ENCODE data around the gene TSSK6.
"Not testable (repeated sequence)": the region's sequence is repeated elsewhere in the genome, so short reads cannot be mapped to it uniquely, and the experiment has no call there.

Gene TSSK6

GRCh38 chr19:19480688-19481087 is 34.7 kb downstream of the TSSK6 start:
- DNase-seq (ENCODE audit: low read depth, low spot score) = no peak
- TF ChIP-seq, protein P1, sequence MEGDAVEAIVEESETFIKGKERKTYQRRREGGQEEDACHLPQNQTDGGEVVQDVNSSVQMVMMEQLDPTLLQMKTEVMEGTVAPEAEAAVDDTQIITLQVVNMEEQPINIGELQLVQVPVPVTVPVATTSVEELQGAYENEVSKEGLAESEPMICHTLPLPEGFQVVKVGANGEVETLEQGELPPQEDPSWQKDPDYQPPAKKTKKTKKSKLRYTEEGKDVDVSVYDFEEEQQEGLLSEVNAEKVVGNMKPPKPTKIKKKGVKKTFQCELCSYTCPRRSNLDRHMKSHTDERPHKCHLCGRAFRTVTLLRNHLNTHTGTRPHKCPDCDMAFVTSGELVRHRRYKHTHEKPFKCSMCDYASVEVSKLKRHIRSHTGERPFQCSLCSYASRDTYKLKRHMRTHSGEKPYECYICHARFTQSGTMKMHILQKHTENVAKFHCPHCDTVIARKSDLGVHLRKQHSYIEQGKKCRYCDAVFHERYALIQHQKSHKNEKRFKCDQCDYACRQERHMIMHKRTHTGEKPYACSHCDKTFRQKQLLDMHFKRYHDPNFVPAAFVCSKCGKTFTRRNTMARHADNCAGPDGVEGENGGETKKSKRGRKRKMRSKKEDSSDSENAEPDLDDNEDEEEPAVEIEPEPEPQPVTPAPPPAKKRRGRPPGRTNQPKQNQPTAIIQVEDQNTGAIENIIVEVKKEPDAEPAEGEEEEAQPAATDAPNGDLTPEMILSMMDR (IDR thresholded peaks at IDR 0.05; ENCODE audit: insufficient read depth, low read length, missing control alignments) = no peak
- ChIA-PET CTCF (interaction anchor here (1.3 to 3.9 kb wide), 2 partner anchors 10 to 119 kb away, joined by 3 to 31 read pairs; no protein-coding TSS in a partner anchor), POLR2A (no interaction called here)
- H3K4me3 ChIP-seq (ENCODE audit: low read depth, low read length) = no peak overlapping the region

DNA sequence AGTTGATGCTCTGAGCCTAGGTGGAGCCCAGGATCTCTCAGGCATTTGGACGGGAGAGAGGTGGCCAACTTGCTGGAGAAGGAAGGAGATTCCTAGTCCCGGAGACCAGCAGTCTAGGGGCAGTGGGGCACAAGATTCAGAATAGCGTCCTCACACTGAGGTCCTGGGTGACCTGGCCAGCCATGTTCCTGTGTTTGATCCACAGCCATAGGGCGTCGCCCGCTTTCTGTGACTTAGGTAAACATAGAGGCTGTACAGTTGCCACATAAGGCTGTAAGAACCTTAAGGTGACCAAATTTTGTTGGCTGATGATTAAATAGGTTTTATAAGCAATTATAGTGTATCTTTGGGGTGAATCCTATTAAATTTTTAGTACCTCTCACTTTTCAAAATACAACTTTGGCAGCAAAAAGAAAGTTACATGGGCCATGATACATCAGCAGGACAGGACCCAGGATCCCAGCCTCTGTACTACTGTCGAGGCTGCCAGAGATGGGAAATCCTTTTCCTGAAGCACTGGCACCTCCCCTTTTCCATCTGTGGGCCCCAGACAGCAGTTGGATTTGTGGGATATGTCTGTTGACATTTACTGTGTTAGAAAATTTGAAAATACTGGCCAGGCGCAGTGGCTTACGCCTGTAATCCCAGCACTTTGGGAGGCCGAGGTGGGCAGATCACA is 37.5 kb downstream of the TSSK6 start:
- DNase-seq (ENCODE audit: low read depth, low spot score) = no peak
- TF ChIP-seq, protein P1 (IDR thresholded peaks at IDR 0.05; ENCODE audit: insufficient read depth, low read length, missing control alignments) = no peak
- H3K4me3 ChIP-seq (ENCODE audit: low read depth, low read length) = no peak overlapping the region
- CTCF ChIA-PET = interaction anchor here (2.7 to 3.3 kb wide), 2 partner anchors 12 to 19 kb away, joined by 9 to 33 read pairs; no protein-coding TSS in a partner anchor
- POLR2A ChIA-PET = no interaction called here

DNA sequence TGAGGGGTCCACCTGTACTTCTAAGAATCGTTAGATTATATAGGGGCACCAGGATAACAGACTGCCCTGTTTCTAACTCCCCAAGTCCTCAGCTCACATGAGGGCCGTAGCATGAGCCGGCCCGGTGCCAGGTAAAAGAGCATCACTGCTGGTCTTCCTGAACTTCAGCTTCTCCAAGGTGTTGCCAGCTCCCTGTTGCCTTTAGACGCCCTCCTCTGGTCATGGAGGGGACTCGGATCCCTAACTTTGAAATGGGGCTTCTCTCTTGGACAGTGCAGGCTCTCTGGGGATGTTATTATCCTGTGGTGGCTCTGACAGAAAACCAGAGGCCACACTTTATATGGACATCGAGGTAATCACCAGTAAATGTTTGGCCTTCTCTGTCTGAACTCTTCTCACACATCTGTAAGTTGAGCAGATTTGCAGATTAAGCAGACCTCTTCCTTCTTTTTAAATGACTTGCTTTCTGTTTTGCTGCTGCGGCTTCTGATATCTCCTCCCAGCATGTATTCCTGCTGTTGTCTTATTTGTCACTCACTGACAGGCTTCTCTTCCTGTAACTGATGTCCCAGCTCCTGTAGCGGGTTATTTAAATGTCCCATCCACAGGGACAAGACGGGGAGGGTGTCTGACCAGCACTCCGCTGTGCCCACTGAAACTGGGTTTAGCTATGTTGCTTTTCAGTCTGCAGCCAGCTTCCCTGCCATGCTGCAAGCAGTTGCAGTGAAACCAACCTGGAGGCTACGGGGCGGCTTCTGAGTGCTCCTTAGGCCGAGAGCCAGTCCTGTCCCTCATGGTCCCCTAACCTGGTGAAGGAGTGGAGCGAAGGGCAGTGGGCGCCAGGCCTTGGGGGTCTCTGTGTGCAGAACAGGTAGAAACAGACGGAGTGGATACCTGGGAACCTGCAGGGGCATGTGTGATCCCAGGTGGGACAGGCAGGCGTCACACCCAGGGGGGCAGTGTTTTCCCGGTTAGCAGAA is 39.2 kb downstream of the TSSK6 start:
- CTCF ChIA-PET = interaction anchor here (0.7 to 3.3 kb wide), 10 partner anchors 9 to 114 kb away, joined by 3 to 33 read pairs (median 4); no protein-coding TSS in a partner anchor
- DNase-seq (ENCODE audit: low read depth, low spot score) = no peak
- H3K4me3 ChIP-seq (ENCODE audit: low read depth, low read length) = no peak overlapping the region
- TF ChIP-seq, protein P1 (IDR thresholded peaks at IDR 0.05; ENCODE audit: insufficient read depth, low read length, missing control alignments) = peak; percentile 35
- POLR2A ChIA-PET = no interaction called here

- ChIA-PET CTCF (interaction anchor here (0.8 to 3.3 kb wide), 9 partner anchors 8 to 113 kb away, joined by 3 to 33 read pairs (median 4); no protein-coding TSS in a partner anchor), POLR2A (no interaction called here)
- TF ChIP-seq, protein P1 (IDR thresholded peaks at IDR 0.05; ENCODE audit: insufficient read depth, low read length, missing control alignments) = no peak
- no peak for DNase-seq (ENCODE audit: low read depth, low spot score)
- H3K4me3 ChIP-seq (ENCODE audit: low read depth, low read length) = no peak overlapping the region
Measured at GRCh38 chr19:19475015-19475765, 40.2 kb downstream of the TSSK6 start.

- CTCF ChIA-PET = interaction anchor here (0.9 to 2.0 kb wide), 3 partner anchors 13 to 66 kb away, joined by 3 to 5 read pairs (median 5); partner anchors contain the start of gene GATAD2A
- DNase-seq (ENCODE audit: low read depth, low spot score); H3K4me3 ChIP-seq (ENCODE audit: low read depth, low read length); POLR2A ChIA-PET: not testable (repeated sequence)
Measured at GRCh38 chr19:19472106-19472505, 43.2 kb downstream of the TSSK6 start.

DNA sequence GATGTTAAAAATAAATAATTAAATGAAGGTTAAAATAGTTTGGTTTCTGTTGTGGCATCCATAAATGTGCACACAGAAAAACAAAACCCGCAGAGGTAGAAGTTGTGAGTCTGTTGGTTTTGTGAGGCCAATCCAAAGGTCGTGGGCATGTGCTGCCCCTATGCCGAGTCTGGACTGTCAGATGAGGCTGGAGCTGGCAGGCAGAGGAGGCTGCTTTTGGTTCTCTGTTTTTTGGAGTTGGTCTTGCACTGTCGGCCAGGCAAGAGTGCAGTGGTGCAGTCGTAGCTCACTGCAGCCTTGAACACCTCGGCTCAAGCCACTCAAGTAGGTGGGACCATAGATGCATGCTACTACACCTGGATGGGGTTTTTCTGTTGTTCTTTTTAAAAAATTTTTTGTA is 43.7 kb downstream of the TSSK6 start:
- no peak overlapping the region for H3K4me3 ChIP-seq (ENCODE audit: low read depth, low read length)
- DNase-seq (ENCODE audit: low read depth, low spot score) = no peak
- ChIA-PET POLR2A (no interaction called here), CTCF (interaction anchor here (0.9 to 2.0 kb wide), 2 partner anchors 14 to 18 kb away, joined by 3 to 5 read pairs; no protein-coding TSS in a partner anchor)
- TF ChIP-seq, protein P1 (IDR thresholded peaks at IDR 0.05; ENCODE audit: insufficient read depth, low read length, missing control alignments) = no peak

Measured in AG04449 (cell line).